HUES48 (cell line): Measurements from ENCODE around the gene NME7.
A peak's percentile ranks its signal among the peaks of the same experiment; 100 is the strongest.
"Not testable (repeated sequence)": the region's sequence is repeated elsewhere in the genome, so short reads cannot be mapped to it uniquely, and the experiment has no call there.

ENCODE experiments used
- H3K27ac ChIP-seq: one replicate; pipeline ENCODE4 v1.7.0; 2013; ENCODE audit warnings: low read depth, low read length, inconsistent platforms
- H3K27me3 ChIP-seq: 2 replicates; pipeline ENCODE4 v1.6.1; 2013; ENCODE audit warnings: mild to moderate bottlenecking, low read length; ENCODE audit not compliant: control insufficient read depth, insufficient read depth
- H3K36me3 ChIP-seq: 2 replicates; pipeline ENCODE4 v1.6.1; 2013; ENCODE audit warnings: low read length; ENCODE audit not compliant: control insufficient read depth, insufficient read depth
- H3K4me1 ChIP-seq: 2 replicates; pipeline ENCODE4 v1.6.1; 2013; ENCODE audit warnings: mild to moderate bottlenecking, low read length; ENCODE audit not compliant: control insufficient read depth, insufficient read depth
- H3K4me3 ChIP-seq: 2 replicates; pipeline ENCODE4 v1.5.1; 2013; ENCODE audit warnings: mild to moderate bottlenecking, low read depth, low read length
- H3K9ac ChIP-seq: 2 replicates; pipeline ENCODE4 v1.6.1; 2013; ENCODE audit warnings: mild to moderate bottlenecking, low read depth, low read length, moderate library complexity
- H3K9me3 ChIP-seq: 2 replicates; pipeline ENCODE4 v1.6.1; 2013; ENCODE audit warnings: low read length; ENCODE audit not compliant: control insufficient read depth, insufficient read depth

Gene NME7, protein sequence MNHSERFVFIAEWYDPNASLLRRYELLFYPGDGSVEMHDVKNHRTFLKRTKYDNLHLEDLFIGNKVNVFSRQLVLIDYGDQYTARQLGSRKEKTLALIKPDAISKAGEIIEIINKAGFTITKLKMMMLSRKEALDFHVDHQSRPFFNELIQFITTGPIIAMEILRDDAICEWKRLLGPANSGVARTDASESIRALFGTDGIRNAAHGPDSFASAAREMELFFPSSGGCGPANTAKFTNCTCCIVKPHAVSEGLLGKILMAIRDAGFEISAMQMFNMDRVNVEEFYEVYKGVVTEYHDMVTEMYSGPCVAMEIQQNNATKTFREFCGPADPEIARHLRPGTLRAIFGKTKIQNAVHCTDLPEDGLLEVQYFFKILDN

DNA sequence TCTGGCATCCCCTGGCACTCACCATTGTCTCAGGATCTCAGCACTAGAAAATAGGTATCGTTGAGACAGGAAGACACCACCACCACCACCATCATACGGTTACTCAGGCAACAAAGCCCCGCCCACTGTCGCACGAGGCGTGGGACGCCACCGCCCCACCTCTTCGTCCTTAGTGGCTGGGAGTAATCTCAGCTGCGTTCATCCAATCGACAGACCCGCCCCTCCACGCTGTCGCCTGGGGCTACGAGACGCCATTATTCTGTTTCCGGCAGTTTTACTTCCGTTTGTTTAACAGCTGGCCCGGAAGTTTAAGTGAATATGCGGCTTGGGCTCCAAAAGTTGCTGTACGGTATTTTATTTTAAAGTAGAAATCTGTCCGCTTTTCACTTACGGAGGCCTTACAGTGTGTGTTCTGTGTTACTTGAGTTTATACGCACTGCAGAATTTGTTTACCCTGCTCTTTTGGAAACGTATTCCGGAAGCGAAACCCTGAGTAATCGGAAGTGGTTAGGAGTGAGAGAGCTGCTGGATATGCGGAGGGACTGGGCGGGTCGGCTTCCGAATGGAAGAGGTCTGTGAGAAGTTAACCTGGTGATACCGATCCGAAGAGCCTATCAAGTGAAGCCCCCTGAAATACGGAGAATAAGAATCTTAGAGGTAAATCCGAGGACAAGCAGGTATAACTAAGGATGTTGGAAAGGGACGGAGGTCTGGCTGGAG, at the start of gene NME7, which contains the start of gene BLZF1:
Gene NME7, minus strand, starts transcription at position 112 of the 720 bp plus-strand sequence. Its CDS starts 87 bp downstream, at position 25.
Gene BLZF1, plus strand, starts transcription at position 510 of the 720 bp plus-strand sequence. CDS start 1,328 bp downstream, outside the sequence.
- peak within 1 kb of the TSS; percentile 83 for H3K27ac ChIP-seq
- H3K4me3 ChIP-seq: peak within 1 kb of the TSS; percentile 94
- H3K27me3 ChIP-seq: no peaks in the 10 kb centered on the region
- peaks cover 22% of the 10 kb centered on the region for H3K36me3 ChIP-seq
- no peaks in the 10 kb centered on the region for H3K9me3 ChIP-seq
- peak within 1 kb of the TSS; percentile 65 for H3K9ac ChIP-seq
- H3K4me1 ChIP-seq: peaks cover 3% of the 10 kb centered on the region; the same call in 1 of the 2 replicates

DNA sequence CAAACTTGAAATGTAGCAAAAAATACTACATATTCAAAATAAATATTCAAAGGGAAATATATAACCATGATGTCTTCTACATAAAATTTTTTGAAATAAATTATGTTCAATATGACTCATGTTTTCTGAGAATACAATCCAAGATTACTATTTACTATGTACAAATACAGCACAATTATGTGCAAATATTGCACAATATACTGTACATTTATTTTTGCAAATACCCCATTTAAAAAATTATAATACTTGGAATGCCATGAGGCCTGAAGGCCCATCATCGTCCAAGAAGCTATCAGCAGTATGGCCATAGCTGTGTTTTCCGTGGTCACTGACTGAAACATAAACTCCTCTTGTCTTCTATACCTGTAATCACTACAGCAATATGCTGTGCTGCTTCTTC, 47.4 kb upstream of the NME7 start:
- no peak overlapping the region for H3K9ac ChIP-seq
- H3K4me3 ChIP-seq: no peak overlapping the region
- no peaks in the 10 kb centered on the region for H3K27me3 ChIP-seq
- no peak overlapping the region for H3K27ac ChIP-seq
- H3K4me1 ChIP-seq: no peaks in the 10 kb centered on the region
- H3K9me3 ChIP-seq: no peaks in the 10 kb centered on the region
- no peaks in the 10 kb centered on the region for H3K36me3 ChIP-seq

DNA sequence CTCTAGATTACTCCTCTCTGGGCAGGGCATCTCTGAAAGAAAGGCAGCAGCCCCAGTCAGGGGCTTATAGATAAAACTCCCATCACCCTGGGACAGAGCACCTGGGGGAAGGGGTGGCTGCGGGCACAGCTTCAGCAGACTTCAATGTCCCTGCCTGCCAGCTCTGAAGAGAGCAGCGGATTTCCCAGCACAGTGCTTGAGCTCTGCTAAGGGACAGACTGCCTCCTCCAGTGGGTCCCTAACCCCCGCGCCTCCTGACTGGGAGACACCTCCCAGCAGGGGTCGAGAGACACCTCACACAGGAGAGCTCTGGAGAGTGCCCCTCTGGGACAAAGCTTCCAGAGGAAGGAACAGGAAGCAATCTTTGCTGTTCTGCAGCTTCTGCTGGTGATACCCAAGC, 40.7 kb upstream of the NME7 start:
- not testable (repeated sequence) for H3K27me3 ChIP-seq, H3K4me1 ChIP-seq, H3K27ac ChIP-seq, H3K9me3 ChIP-seq, H3K9ac ChIP-seq, H3K4me3 ChIP-seq, H3K36me3 ChIP-seq

DNA sequence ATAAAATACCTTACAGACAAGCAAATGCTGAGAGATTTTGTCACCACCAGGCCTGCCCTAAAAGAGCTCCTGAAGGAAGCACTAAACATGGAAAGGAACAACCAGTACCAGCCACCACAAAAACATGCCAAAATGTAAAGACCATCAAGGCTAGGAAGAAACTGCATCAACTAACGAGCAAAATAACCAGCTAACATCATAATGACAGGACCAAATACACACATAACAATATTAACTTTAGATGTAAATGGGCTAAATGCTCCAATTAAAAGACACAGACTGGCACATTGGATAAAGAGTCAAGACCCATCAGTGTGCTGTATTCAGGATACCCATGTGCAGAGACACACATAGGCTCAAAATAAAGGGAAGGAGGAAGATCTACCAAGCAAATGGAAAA, 35.0 kb upstream of the NME7 start:
- not testable (repeated sequence) for H3K4me3 ChIP-seq, H3K9ac ChIP-seq, H3K27ac ChIP-seq, H3K9me3 ChIP-seq, H3K4me1 ChIP-seq, H3K27me3 ChIP-seq, H3K36me3 ChIP-seq

DNA sequence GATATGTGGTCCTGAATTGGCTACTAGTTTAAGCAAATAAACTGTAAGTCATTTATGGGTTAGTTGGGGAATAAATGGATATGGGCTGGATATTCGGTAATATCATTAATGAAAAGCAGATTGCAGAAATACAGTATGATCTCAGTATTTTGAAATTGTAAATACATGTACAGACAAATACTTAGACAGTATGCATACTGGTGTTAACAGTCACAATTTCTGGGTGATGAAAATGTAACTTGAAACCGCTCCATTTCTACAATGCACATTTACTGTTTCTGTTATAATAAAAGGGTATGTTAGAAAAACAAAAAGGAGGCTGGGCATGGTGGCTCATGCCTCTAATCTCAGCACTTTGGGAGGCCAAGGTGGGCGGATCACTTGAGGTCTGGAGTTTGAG, 28.4 kb upstream of the NME7 start:
- no peak overlapping the region for H3K4me3 ChIP-seq
- H3K9me3 ChIP-seq: no peaks in the 10 kb centered on the region
- no peak overlapping the region for H3K9ac ChIP-seq
- peaks cover 3% of the 10 kb centered on the region for H3K36me3 ChIP-seq
- H3K27ac ChIP-seq: no peak overlapping the region
- H3K27me3 ChIP-seq: no peaks in the 10 kb centered on the region
- 0 out of 2 replicates have a peak, but pooled peaks cover 3% of the 10 kb centered on the region for H3K4me1 ChIP-seq

DNA sequence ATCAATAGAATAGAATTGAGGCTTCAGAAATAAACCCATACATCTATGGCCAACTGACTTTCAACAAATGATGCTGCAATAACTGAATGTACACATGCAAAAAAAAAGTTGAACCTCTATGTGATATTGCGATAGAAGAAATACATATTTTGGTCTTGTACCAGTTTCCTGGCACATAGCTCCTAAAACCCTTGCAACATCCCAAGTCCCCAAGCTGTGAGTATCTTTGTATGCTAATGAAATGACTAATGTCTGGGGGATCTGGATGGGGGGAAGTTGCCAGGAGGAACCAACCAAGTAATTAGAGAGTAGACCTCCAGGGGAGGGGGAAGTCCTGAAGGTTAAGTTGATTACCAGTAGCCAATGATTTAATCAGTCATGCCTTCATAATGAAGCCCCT, 24.8 kb upstream of the NME7 start:
- Histone ChIP-seq H3K4me3 (no peak overlapping the region), H3K27ac (no peak overlapping the region), H3K4me1 (0 out of 2 replicates have a peak, but pooled peaks cover 3% of the 10 kb centered on the region), H3K9me3 (no peaks in the 10 kb centered on the region), H3K36me3 (peaks cover 16% of the 10 kb centered on the region), H3K9ac (no peak overlapping the region), H3K27me3 (no peaks in the 10 kb centered on the region)

DNA sequence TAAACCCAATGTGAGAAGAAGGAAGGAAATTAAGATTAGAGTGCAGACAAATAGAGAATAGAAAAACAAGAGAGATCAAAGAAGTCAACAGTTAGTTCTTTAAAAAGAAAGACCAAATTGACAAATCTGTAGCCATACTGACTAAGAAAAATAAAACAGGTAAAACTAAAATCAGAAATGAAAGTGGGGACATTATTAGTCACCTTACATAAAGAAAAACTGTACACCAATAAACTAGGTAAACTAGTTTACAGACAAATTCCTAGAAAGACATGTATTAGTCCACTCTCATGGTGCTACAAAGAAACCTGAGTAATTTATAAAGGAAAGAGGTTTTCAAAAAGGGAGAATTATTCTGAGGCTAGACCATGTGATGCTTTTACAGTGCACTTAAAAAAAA, 22.7 kb upstream of the NME7 start:
- Histone ChIP-seq H3K9ac (no peak overlapping the region), H3K27ac (no peak overlapping the region), H3K4me1 (0 out of 2 replicates have a peak, but pooled peaks cover 3% of the 10 kb centered on the region), H3K9me3 (no peaks in the 10 kb centered on the region), H3K4me3 (no peak overlapping the region), H3K27me3 (no peaks in the 10 kb centered on the region), H3K36me3 (peaks cover 27% of the 10 kb centered on the region)

DNA sequence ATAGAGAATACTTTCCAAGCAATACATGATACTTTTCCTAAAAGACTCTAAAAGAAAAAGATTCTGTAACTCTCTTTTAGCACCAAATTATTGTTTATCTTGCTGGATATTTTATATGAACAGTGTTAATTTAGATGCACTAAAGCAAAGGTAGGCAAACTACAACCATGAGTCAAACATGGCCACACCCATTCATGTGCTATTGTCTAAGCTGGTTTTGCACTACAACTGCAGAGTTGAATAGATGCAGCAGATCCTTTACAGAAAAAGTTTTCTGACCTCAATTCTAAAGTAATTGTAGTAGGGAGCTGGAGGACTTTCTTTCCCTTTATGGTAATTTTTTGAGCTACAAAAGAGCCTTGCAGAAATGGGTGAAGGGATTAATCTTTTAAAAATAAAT, 19.8 kb upstream of the NME7 start:
- H3K36me3 ChIP-seq: peaks cover 42% of the 10 kb centered on the region

DNA sequence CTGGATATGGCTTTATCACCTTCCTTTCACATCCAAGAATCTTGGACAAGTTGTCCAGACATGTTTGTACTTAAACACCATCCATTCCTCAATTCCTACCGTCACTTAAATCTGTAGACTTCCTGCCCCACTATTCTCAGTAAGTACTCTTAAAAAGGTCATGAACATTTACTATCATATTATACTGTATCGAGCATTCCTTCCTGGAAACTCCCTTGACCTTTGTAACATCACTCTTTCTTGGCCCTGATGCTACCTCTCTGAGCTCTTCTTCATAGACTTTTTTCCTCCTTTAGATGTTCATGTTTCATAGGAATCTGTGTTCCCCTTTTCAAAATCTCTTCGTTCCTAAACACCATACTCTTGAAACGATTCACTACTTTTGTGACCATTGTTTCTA, 15.9 kb upstream of the NME7 start:
- Histone ChIP-seq H3K9me3 (no peaks in the 10 kb centered on the region), H3K27me3 (no peaks in the 10 kb centered on the region), H3K36me3 (peaks cover 60% of the 10 kb centered on the region), H3K4me3 (no peak overlapping the region), H3K4me1 (peaks cover 3% of the 10 kb centered on the region; the same call in 1 of the 2 replicates), H3K27ac (no peak overlapping the region), H3K9ac (no peak overlapping the region)

More for the DNA sequence above, 19.8 kb upstream of the NME7 start:
- no peak overlapping the region for H3K4me3 ChIP-seq
- no peaks in the 10 kb centered on the region for H3K27me3 ChIP-seq
- H3K4me1 ChIP-seq: peaks cover 5% of the 10 kb centered on the region; the same call in 1 of the 2 replicates
- no peaks in the 10 kb centered on the region for H3K9me3 ChIP-seq
- no peak overlapping the region for H3K9ac ChIP-seq
- no peak overlapping the region for H3K27ac ChIP-seq

DNA sequence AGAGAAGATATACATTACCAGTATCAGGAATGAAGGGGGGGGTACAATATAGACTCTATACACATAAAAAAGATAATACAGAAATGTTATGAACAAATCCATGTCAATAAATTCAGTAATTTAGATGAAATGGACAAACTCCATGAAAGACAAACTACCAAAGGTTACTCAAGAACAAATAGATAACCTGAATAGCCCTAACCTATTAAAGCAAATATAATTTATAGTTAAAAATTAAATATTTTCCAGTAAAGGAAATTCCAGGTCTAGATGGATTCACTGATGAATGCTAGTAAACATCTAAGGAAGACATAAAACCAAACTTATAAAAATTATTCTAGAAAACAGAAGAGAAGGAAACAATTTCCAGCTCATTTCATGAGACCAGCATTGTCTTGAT, 13.6 kb upstream of the NME7 start:
- Histone ChIP-seq H3K4me3 (no peak overlapping the region), H3K4me1 (peaks cover 3% of the 10 kb centered on the region; the same call in 1 of the 2 replicates), H3K27me3 (no peaks in the 10 kb centered on the region), H3K9me3 (no peaks in the 10 kb centered on the region), H3K36me3 (peaks cover 66% of the 10 kb centered on the region), H3K27ac (no peak overlapping the region), H3K9ac (no peak overlapping the region)

DNA sequence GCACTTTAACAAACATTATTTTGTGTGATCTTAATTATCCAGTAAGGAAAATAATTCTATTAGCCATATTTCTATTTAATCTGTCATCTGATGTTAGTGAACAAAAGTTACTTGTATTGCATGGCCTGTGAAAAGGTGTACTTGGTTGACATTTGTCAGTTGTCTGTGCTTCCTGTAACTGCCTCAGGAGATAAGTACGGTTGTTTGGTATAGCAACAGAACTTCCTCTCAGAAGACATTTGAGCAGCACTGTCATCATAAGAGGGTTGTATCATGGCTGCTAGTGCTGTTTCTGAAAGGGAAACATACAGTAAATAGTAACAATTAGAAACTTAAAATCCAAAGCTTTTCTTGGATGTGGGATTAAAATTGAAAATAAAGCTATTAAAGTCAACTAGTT, 3.8 kb upstream of the NME7 start:
- H3K9ac ChIP-seq: no peak overlapping the region
- H3K4me1 ChIP-seq: peaks cover 3% of the 10 kb centered on the region; the same call in 1 of the 2 replicates
- no peaks in the 10 kb centered on the region for H3K27me3 ChIP-seq
- H3K27ac ChIP-seq: no peak overlapping the region
- no peaks in the 10 kb centered on the region for H3K9me3 ChIP-seq
- peaks cover 25% of the 10 kb centered on the region for H3K36me3 ChIP-seq
- no peak overlapping the region for H3K4me3 ChIP-seq
